Spinal cord (tissue), 10 donors: Measurements from ENCODE around the gene CFAP58. TPM values are rescaled to one million over a fixed set of nuclear protein-coding genes. Genes with fewer than 3 reads are reported as not detected.

Experiments
- DNase-seq, 6 donors: peaks; one replicate each; pipeline versions ENCODE4 v3.0.0 to v3.0.0-alpha.2; 2013 to 2015; ENCODE audit warnings: low spot score in 6 of 6, low read depth in 4 of 6
- H3K27ac ChIP-seq: one replicate; pipeline ENCODE4 v1.5.1; 2013; ENCODE audit warnings: low read depth, low read length, control low read depth
- H3K27me3 ChIP-seq: one replicate; pipeline ENCODE4 v1.6.1; 2013; ENCODE audit warnings: low read length; ENCODE audit not compliant: control insufficient read depth, insufficient read depth
- H3K36me3 ChIP-seq: one replicate; pipeline ENCODE4 v1.6.1; 2013; ENCODE audit warnings: low read length; ENCODE audit not compliant: control insufficient read depth, insufficient read depth
- H3K4me1 ChIP-seq: one replicate; pipeline ENCODE4 v1.6.1; 2013; ENCODE audit warnings: low read length; ENCODE audit not compliant: control insufficient read depth, insufficient read depth
- H3K4me3 ChIP-seq: one replicate; pipeline ENCODE4 v1.5.1; 2013; ENCODE audit warnings: low read depth, low read length, control low read depth
- H3K9me3 ChIP-seq: one replicate; pipeline ENCODE4 v1.6.1; 2013; ENCODE audit warnings: low read length; ENCODE audit not compliant: control insufficient read depth, insufficient read depth
- WGBS: methylation state at CpG from one replicate; pipeline ENCODE4 v1.1.5; 2013; ENCODE audit warnings: missing lambda C conversion rate; ENCODE audit not compliant: insufficient coverage; 5-methylcytosine and 5-hydroxymethylcytosine counted together
- polyA plus RNA-seq, 2 donors: library from polyadenylated mRNA; unstranded; fragments of 120-200 nt; gene quantifications; one replicate each; pipeline ENCODE4 v1.2.1, GENCODE V29; 2013; ENCODE audit not compliant: insufficient read length in 2 of 2
- total RNA-seq, 2 donors: library from RNA; depleted of rRNA in 1 of 2; stranded (reverse); fragments of 120-200 nt in 1 of 2; fragments of >200 nt in 1 of 2; gene quantifications; one replicate each; pipeline versions ENCODE4 v1.2.3 to v1.2.4, GENCODE V29; 2013 to 2014
- donor health status: healthy.

The CFAP58 gene
- total and polyA plus RNA-seq, 4 donors: 0.74 to 2.3 (median 1.0) TPM

GRCh38 chr10:104441329-104442000, 87.8 kb downstream of the CFAP58 start:
- H3K27ac ChIP-seq: no peak overlapping the region
- no peaks in the 10 kb centered on the region for H3K9me3 ChIP-seq
- peak in 2 of 6 donors; percentile 49 to 91 for DNase-seq
- H3K36me3 ChIP-seq: no peaks in the 10 kb centered on the region
- 30% methylated on average over 3 of the region's 5 CpGs for WGBS
- no peak overlapping the region for H3K4me3 ChIP-seq
- H3K27me3 ChIP-seq: no peaks in the 10 kb centered on the region
- no peaks in the 10 kb centered on the region for H3K4me1 ChIP-seq

GRCh38 chr10:104445359-104445758, 91.7 kb downstream of the CFAP58 start:
- no peaks in the 10 kb centered on the region for H3K9me3 ChIP-seq
- no peak for DNase-seq
- no peaks in the 10 kb centered on the region for H3K4me1 ChIP-seq
- H3K4me3 ChIP-seq: no peak overlapping the region
- H3K27ac ChIP-seq: no peak overlapping the region
- H3K27me3 ChIP-seq: no peaks in the 10 kb centered on the region
- no peaks in the 10 kb centered on the region for H3K36me3 ChIP-seq
- no CpG with 5 or more reads among the region's 1 CpG for WGBS

- DNase-seq: no peak
- no peaks in the 10 kb centered on the region for H3K36me3 ChIP-seq
- WGBS: no CpG with 5 or more reads among the region's 1 CpG
- no peaks in the 10 kb centered on the region for H3K4me1 ChIP-seq
- no peaks in the 10 kb centered on the region for H3K9me3 ChIP-seq
- H3K4me3 ChIP-seq: no peak overlapping the region
- H3K27ac ChIP-seq: no peak overlapping the region
- no peaks in the 10 kb centered on the region for H3K27me3 ChIP-seq
These were observed 92.5 kb downstream of the CFAP58 start for GRCh38 chr10:104446151-104446550.

- H3K4me1 ChIP-seq: no peaks in the 10 kb centered on the region
- no peak overlapping the region for H3K27ac ChIP-seq
- no peak for DNase-seq
- H3K4me3 ChIP-seq: no peak overlapping the region
- no peaks in the 10 kb centered on the region for H3K36me3 ChIP-seq
- 57% methylated on average over 1 of the region's 1 CpG for WGBS
- no peaks in the 10 kb centered on the region for H3K27me3 ChIP-seq
- no peaks in the 10 kb centered on the region for H3K9me3 ChIP-seq
These were observed 93.7 kb downstream of the CFAP58 start for GRCh38 chr10:104447331-104447730.

- Histone ChIP-seq H3K4me3 (no peak overlapping the region), H3K27me3 (no peaks in the 10 kb centered on the region), H3K4me1 (no peaks in the 10 kb centered on the region), H3K36me3 (no peaks in the 10 kb centered on the region), H3K27ac (no peak overlapping the region), H3K9me3 (no peaks in the 10 kb centered on the region)
- 100% methylated on average over 1 of the region's 3 CpGs for WGBS
- no peak for DNase-seq
These were observed 94.3 kb downstream of the CFAP58 start for GRCh38 chr10:104447906-104448305.

- WGBS: 100% methylated on average over 1 of the region's 3 CpGs
- no peaks in the 10 kb centered on the region for H3K36me3 ChIP-seq
- no peak overlapping the region for H3K27ac ChIP-seq
- no peaks in the 10 kb centered on the region for H3K27me3 ChIP-seq
- no peaks in the 10 kb centered on the region for H3K4me1 ChIP-seq
- no peak overlapping the region for H3K4me3 ChIP-seq
- no peaks in the 10 kb centered on the region for H3K9me3 ChIP-seq
- DNase-seq: no peak
These were observed 95.8 kb downstream of the CFAP58 start for GRCh38 chr10:104449391-104449790.

- no peak overlapping the region for H3K27ac ChIP-seq
- no peaks in the 10 kb centered on the region for H3K4me1 ChIP-seq
- no peaks in the 10 kb centered on the region for H3K36me3 ChIP-seq
- no peak overlapping the region for H3K4me3 ChIP-seq
- no peaks in the 10 kb centered on the region for H3K9me3 ChIP-seq
- no peak for DNase-seq
- no peaks in the 10 kb centered on the region for H3K27me3 ChIP-seq
These were observed 96.9 kb downstream of the CFAP58 start for GRCh38 chr10:104450490-104450889.

GRCh38 chr10:104450954-104451353, 97.3 kb downstream of the CFAP58 start:
- no peaks in the 10 kb centered on the region for H3K27me3 ChIP-seq
- no peak overlapping the region for H3K4me3 ChIP-seq
- H3K4me1 ChIP-seq: no peaks in the 10 kb centered on the region
- DNase-seq: no peak
- 92% methylated on average over 4 of the region's 5 CpGs for WGBS
- H3K27ac ChIP-seq: no peak overlapping the region
- H3K36me3 ChIP-seq: no peaks in the 10 kb centered on the region
- no peaks in the 10 kb centered on the region for H3K9me3 ChIP-seq

- no peaks in the 10 kb centered on the region for H3K27me3 ChIP-seq
- no peaks in the 10 kb centered on the region for H3K4me1 ChIP-seq
- H3K9me3 ChIP-seq: no peaks in the 10 kb centered on the region
- no peak for DNase-seq
- no peak overlapping the region for H3K27ac ChIP-seq
- H3K36me3 ChIP-seq: no peaks in the 10 kb centered on the region
- WGBS: 100% methylated on average over 1 of the region's 3 CpGs
- H3K4me3 ChIP-seq: no peak overlapping the region
These were observed 99.3 kb downstream of the CFAP58 start for GRCh38 chr10:104452977-104453376.

GRCh38 chr10:104456802-104457542, 103.3 kb downstream of the CFAP58 start:
- Histone ChIP-seq H3K27me3 (no peaks in the 10 kb centered on the region), H3K4me3 (no peak overlapping the region), H3K36me3 (no peaks in the 10 kb centered on the region), H3K27ac (no peak overlapping the region), H3K9me3 (no peaks in the 10 kb centered on the region), H3K4me1 (no peaks in the 10 kb centered on the region)
- 41% methylated on average over 6 of the region's 8 CpGs for WGBS
- peak in 1 of 6 donors; percentile 67 for DNase-seq
